ENCODE data around the gene ELFN1.

The ELFN1 gene

DNA sequence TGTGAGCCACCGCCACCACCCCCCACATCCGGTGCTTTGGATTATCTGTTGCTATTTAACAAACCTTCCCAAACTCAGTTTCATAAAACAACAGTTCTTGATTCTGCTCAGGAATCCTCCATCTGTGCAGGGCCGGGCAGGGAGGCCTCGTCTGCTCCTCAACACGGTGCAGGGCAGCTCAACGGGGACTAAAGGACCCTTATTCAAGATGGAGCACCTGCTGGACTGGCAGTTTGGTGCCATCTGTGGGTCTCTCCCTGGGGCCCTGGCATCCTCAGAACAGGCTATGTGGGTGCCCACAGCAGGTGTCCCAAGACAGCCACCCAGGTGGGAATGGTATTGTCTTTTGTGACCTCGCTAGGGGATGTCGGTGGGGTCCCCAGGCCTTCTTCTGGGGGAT lies 31.0 kb upstream of the ELFN1 start:
- DNase-seq (no peak), ATAC-seq (no peak)
- Mint-ChIP-seq H3K9me3 (peaks cover 4 to 13% of the 10 kb centered on the region in 2 donors), H3K27ac (no peak overlapping the region), H3K4me1 (no peaks in the 10 kb centered on the region), H3K4me3 (no peak overlapping the region), H3K27me3 (peaks cover 13% of the 10 kb centered on the region)

DNA sequence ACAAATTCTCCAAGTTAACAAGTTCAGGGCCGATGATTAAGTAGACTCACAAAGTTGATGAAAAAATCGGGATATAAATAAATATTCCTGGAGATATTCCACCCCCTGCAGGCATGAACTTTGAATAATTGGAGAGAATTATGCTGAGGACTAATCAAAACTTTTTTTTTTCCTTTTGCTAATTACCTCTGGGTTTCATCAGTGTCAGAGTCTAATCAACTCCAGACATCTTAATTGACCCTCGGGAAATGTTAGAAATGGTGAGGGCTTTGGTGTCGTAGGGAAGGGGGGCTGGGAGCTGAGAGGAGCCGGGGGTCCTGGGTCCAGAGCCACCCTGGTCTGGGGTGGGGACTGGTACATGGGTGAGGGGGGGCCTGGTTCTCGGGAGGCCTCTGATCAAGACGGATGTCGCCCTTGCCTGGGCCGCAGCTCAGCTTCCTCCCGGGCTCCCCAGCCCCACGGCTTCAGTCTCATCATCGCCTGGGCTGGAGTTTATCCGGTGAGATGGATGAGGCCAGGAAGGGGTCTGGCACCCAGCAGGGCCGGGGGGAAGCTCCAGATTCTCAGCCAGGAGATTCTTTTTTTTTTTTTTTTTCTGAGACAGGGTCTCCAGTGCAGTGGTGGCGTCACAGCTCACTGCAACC lies 30.4 kb upstream of the ELFN1 start:
- H3K27ac Mint-ChIP-seq: no peak overlapping the region
- H3K27me3 Mint-ChIP-seq: peaks cover 19% of the 10 kb centered on the region
- H3K9me3 Mint-ChIP-seq: peaks cover 4 to 9% of the 10 kb centered on the region in 2 donors
- H3K4me3 Mint-ChIP-seq: no peak overlapping the region
- H3K4me1 Mint-ChIP-seq: no peaks in the 10 kb centered on the region
- no peak for ATAC-seq
- no peak for DNase-seq

DNA sequence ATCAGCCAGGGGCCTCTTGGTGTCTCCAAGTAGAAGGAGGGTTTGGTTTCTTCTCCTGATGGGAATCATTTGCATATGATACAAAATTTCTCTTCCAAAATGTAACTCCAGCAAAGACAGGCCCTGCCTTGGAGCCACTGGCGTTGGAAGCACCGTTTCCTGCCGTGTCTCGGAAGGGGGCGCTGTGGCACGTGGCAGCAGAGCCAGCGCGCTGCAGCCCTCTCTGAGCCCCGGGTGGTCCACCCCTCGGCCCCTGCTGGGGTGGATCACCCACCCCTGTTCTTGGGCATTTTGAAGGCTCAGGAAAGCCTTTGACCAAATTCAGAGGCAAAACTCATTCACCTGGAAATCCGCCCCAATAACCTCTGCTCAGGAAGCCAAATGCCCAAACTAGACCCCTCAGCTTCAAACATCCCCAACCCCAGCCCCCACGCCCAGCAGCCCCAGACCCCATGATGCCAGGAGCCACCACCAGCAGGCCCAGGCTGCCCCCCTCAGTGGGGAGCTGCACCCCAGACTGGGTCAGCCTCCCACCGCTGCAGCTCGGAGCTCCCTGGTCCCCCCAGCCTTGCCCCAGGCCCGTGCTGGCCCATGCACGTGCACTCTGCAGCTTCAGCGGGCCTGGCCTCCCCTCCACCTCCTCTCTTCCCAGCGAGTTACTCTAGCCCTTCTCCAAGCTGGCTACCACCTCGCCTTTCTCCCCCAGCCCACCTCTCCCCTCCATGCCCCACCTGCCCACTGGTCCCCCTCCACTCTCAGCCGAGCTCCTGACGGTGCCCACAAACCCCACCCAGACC lies 29.5 kb upstream of the ELFN1 start:
- Mint-ChIP-seq H3K4me1 (no peaks in the 10 kb centered on the region), H3K9me3 (peaks cover 4 to 7% of the 10 kb centered on the region in 2 donors), H3K27me3 (peaks cover 26% of the 10 kb centered on the region), H3K27ac (peak overlapping the region in 1 of 2 donors; percentile 80), H3K4me3 (no peak overlapping the region)
- DNase-seq (no peak), ATAC-seq (peak; percentile 33)

GRCh38 chr7:1641173-1641572 lies 28.9 kb upstream of the ELFN1 start:
- peak overlapping the region in 1 of 2 donors; percentile 80 for H3K27ac Mint-ChIP-seq
- no peak overlapping the region for H3K4me3 Mint-ChIP-seq
- H3K9me3 Mint-ChIP-seq: peaks cover 4 to 7% of the 10 kb centered on the region in 2 donors
- ATAC-seq (peak; percentile 26), DNase-seq (no peak)
- no peaks in the 10 kb centered on the region for H3K4me1 Mint-ChIP-seq
- H3K27me3 Mint-ChIP-seq: peaks cover 26% of the 10 kb centered on the region

DNA sequence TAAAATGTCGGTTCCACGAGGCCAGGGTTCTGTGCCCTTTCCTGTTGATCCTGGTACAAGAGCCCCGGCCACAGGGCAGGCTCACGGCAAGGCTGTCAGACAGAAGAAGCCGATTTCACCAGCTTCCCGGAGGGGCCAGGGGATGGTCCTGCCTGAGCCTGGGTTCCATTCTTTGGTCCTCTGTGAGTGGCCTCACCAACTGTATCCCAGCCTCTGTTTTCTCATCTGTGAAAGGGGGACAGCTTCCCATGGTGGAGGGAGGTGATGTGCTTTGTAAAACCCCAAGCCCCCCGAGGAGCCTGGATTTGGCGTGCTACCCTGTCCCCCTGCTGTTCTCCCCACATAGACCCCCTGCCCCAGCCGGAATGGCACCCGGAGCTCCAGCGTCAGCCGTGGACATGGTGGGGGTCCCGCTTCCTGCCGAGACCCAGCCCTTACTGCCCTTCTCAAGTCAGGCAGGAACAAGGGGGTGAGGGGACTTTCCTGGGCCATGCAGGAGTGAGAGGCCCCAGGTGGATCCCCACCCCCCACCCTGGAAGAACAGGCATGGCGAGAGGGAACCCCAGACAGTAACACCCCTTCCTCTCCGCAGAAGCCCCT lies 28.3 kb upstream of the ELFN1 start:
- Mint-ChIP-seq H3K27me3 (peaks cover 26% of the 10 kb centered on the region), H3K4me3 (no peak overlapping the region), H3K9me3 (peaks cover 4 to 7% of the 10 kb centered on the region in 2 donors), H3K4me1 (no peaks in the 10 kb centered on the region), H3K27ac (peak overlapping the region in 1 of 2 donors; percentile 27)
- no peak for DNase-seq
- ATAC-seq: no peak

- H3K4me3 Mint-ChIP-seq: no peak overlapping the region
These were observed 27.8 kb upstream of the ELFN1 start for GRCh38 chr7:1642291-1642731.

DNA sequence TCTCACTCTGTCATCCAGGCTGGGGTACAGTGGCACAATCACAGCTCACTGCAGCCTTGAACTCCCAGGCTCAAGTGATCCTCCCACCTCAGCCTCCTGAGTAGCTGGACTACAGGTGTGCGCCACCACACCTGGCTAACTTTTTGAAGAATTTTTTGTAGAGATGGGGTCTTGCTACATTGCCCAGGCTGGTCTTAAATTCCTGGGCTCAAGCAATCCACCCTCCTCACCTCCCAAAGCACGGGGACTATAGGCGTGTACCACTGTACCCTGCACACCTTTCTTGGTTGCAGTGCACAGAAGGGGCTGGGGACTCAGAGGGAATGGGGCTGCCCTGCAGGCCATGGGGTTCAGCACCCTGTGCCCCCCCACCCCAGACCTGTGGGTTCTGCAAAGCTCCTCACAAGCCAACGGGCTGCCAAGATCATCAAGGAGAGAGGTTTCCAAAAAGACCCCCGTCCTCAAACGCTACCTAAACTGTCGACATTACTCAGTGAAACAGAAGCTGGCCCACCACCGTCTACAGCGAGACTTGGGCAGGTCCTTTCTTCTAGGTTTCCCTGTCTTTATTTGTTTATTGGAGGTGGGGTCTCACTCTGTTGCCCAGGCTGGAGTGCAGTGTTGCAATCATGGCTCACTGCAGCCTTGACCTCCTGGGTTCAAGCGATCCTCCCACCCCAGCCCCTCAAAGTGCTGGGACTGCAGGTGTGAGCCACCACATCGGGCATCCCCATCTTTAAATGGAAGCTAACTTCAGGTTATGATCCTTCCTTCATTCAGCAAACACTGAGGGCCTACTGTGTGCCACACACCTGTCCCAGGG lies 26.6 kb upstream of the ELFN1 start:
- Mint-ChIP-seq H3K4me3 (no peak overlapping the region), H3K9me3 (no peaks in the 10 kb centered on the region), H3K27ac (no peak overlapping the region), H3K27me3 (peaks cover 34% of the 10 kb centered on the region), H3K4me1 (no peaks in the 10 kb centered on the region)
- DNase-seq: no peak
- ATAC-seq: no peak

More at GRCh38 chr7:1642291-1642731, 27.8 kb upstream of the ELFN1 start:
- Mint-ChIP-seq H3K27me3 (peaks cover 26% of the 10 kb centered on the region), H3K4me1 (no peaks in the 10 kb centered on the region), H3K27ac (peak overlapping the region in 1 of 2 donors; percentile 27), H3K9me3 (peaks cover under 1 to 2% of the 10 kb centered on the region in 2 donors)
- ATAC-seq (no peak), DNase-seq (no peak)

- Mint-ChIP-seq H3K4me3 (no peak overlapping the region), H3K27ac (no peak overlapping the region), H3K9me3 (no peaks in the 10 kb centered on the region), H3K4me1 (no peaks in the 10 kb centered on the region), H3K27me3 (peaks cover 44% of the 10 kb centered on the region)
- ATAC-seq (no peak), DNase-seq (no peak)
These were observed 25.6 kb upstream of the ELFN1 start for GRCh38 chr7:1644341-1645070.

DNA sequence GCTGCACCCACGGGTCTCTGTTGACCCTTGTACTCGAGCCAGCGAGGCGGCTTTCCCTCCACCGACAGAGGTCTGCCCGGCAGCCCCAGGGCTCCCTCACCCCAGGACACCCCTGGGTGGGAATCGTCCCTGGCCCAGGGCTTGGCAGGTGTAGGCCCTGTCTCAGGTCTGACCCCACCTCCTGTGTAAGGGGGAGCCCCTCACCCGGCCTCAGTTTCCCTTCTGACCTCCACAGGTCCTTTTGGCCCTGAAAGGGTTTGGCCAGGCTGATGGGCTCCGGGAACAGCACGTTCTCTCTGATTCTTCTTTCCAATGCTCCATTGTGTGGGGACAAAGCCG lies 25.0 kb upstream of the ELFN1 start:
- Mint-ChIP-seq H3K9me3 (no peaks in the 10 kb centered on the region), H3K27me3 (peaks cover 50% of the 10 kb centered on the region), H3K27ac (no peak overlapping the region), H3K4me1 (no peaks in the 10 kb centered on the region), H3K4me3 (no peak overlapping the region)
- no peak for ATAC-seq
- DNase-seq: no peak

DNA sequence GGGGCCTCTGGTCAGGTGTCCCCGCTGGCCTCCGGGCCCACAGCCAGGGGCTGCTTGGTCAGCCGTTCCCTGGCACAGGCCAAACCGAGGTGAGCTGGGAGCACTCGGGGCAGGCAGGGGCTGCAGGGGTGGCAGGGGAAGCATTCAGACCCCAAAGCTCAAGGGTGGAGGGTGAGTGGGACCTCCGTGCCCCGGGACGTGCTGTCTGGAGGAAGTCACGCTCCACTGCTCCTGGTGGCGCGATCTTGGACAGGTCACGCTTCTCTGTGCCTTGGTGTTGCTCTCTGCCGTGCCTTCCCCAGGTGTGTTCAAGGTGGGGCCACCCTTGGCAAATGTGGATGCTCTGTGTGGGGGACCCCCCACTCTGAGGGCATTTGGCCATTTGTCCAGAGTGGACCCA lies 24.6 kb upstream of the ELFN1 start:
- ATAC-seq (no peak), DNase-seq (no peak)
- H3K4me1 Mint-ChIP-seq: no peaks in the 10 kb centered on the region
- H3K9me3 Mint-ChIP-seq: no peaks in the 10 kb centered on the region
- peaks cover 52% of the 10 kb centered on the region for H3K27me3 Mint-ChIP-seq
- H3K27ac Mint-ChIP-seq: no peak overlapping the region
- no peak overlapping the region for H3K4me3 Mint-ChIP-seq

- DNase-seq: no peak
- Mint-ChIP-seq H3K27me3 (peaks cover 52% of the 10 kb centered on the region), H3K27ac (no peak overlapping the region), H3K4me1 (no peaks in the 10 kb centered on the region), H3K4me3 (no peak overlapping the region), H3K9me3 (no peaks in the 10 kb centered on the region)
- ATAC-seq: no peak
These were observed 23.7 kb upstream of the ELFN1 start for GRCh38 chr7:1646391-1646790.

DNA sequence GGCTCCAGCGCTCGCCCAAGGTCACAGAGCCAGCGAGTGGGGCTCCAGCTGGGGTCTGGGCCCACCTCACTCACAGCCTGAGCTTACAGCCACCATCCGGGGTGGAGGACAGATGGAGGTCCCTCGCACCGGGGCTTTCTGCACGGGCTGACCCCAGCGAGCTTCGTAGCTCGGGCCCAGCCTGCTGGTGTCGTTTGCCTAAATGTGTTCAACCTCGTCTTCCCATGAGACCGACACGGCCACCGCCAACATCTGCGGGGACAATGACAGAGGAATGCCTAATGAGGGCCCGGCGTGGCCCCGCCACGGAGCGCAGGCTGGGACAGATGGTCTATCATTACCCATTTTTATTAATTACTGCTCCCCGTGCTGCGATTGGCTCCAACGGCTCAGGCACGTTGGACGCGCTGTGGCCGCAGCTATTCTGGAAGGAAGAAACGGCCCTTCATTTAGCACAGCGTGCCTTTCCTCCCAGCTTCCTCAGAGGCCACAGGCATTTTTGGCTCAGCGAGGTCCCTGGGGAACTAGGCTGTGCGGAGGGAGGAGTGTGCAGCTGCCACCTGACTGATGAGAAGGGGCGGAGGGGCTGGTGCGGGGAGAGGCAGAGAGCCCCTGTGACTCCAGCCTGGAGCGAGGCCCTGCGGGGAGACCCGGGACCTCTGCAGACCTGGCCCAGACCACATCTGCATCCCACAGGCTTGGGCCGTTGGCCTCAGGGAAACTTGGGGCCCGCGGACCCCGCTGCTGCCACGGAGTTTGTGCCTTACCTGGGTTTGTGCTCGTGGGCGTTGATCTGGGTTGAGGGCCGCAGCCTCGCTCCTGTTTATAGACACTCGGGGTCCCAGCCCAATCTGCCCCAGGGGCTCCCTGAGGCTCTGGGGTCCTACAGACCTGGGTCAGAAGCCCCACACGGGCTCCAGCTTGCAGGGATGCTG lies 22.9 kb upstream of the ELFN1 start:
- DNase-seq (no peak), ATAC-seq (no peak)
- H3K27ac Mint-ChIP-seq: peak overlapping the region in 1 of 2 donors; percentile 19
- H3K27me3 Mint-ChIP-seq: peaks cover 52% of the 10 kb centered on the region
- no peaks in the 10 kb centered on the region for H3K4me1 Mint-ChIP-seq
- H3K4me3 Mint-ChIP-seq: no peak overlapping the region
- H3K9me3 Mint-ChIP-seq: no peaks in the 10 kb centered on the region

DNA sequence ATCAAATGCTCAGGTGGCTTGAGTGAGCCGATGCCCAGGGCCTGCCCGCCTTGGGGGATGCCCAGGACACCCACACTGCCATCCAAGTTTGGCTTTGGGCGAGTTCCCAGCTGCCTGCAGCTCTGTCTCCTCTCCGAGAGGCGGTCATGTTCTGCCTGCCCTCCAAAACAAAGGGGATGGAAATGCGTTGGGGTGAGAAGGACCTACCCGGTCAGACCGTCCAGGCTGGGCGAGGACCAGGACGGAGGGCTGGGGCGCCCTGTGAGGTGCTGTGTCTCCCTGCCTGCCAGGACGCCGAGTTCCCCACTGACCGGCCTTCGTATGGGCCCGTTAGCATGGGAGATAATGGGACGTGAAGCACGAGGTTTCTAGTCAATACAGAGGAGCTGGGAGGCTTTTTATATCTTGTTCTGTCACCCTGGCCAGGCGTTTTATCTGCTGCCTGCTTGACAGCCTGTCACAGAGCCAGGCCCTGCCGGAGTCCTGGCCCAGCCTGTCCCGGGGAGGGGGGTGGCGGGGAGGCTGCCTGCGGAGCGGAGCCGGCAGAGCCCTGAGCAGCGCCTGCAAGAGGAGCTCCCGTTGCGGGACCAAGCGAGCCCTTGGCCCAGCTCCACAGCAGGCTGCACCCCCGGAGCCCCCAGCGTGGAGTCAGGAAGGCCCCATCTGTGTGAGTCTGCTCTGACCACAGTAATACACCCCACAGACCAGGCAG lies 22.0 kb upstream of the ELFN1 start:
- Mint-ChIP-seq H3K4me1 (no peaks in the 10 kb centered on the region), H3K9me3 (no peaks in the 10 kb centered on the region), H3K27ac (no peak overlapping the region), H3K27me3 (peaks cover 47% of the 10 kb centered on the region), H3K4me3 (no peak overlapping the region)
- ATAC-seq (no peak), DNase-seq (no peak)
